ENCODE data around the gene CATSPERB. TPM values are rescaled to one million over a fixed set of nuclear protein-coding genes. Genes with fewer than 3 reads are reported as not detected.

The CATSPERB gene
- total and polyA plus RNA-seq, 10 of the 15 experiments (the other 5 are each of a cell fraction or from before 2014, with no cell fraction given): not detected

DNA sequence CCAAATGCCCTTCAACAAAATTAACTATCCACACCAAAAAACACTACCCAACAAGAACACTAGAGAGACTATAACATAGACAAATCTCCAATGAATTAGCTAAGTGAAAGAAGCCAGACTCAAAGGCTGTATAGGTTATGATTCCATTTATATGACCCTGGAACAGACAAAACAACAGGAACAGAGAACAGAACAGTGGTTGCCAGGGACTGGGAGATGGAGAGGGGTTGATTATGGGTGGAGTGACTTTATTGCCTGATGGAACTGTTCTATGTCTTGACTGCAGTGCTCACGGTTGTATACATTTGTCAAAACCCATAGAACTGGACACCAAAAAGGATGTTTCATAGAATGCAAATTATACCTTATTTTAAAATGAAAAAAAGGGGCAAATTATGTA lies 14.9 kb downstream of the CATSPERB start (continued):
- TF ChIP-seq ZZZ3 (IDR thresholded peaks at IDR 0.05; ENCODE audit: control insufficient read depth, insufficient read length, low read depth): no peak
- TF ChIP-seq EZH2 (IDR thresholded peaks at IDR 0.05; ENCODE audit: borderline replicate concordance, control insufficient read depth, low read depth, low read length): no peak
- TF ChIP-seq RAD51 (IDR thresholded peaks at IDR 0.05): no peak
- no peak for TF ChIP-seq ZSCAN29 (IDR thresholded peaks at IDR 0.05)
- no peak for TF ChIP-seq MTA2 (IDR thresholded peaks at IDR 0.05; ENCODE audit: low read depth)
- TF ChIP-seq, protein P1, sequence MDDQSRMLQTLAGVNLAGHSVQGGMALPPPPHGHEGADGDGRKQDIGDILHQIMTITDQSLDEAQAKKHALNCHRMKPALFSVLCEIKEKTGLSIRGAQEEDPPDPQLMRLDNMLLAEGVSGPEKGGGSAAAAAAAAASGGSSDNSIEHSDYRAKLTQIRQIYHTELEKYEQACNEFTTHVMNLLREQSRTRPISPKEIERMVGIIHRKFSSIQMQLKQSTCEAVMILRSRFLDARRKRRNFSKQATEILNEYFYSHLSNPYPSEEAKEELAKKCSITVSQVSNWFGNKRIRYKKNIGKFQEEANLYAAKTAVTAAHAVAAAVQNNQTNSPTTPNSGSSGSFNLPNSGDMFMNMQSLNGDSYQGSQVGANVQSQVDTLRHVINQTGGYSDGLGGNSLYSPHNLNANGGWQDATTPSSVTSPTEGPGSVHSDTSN (IDR thresholded peaks at IDR 0.05; ENCODE audit: insufficient replicate concordance, low read depth, low read length): no peak
- TF ChIP-seq EED (IDR thresholded peaks at IDR 0.05; ENCODE audit: low read depth): no peak
- TF ChIP-seq FOS (IDR thresholded peaks at IDR 0.05; ENCODE audit: borderline replicate concordance, extremely low read depth, insufficient read length): no peak
- no peak for TF ChIP-seq TCF3 (IDR thresholded peaks at IDR 0.05; ENCODE audit: borderline replicate concordance, insufficient read depth, low read depth, low read length)
- TF ChIP-seq, protein P2, sequence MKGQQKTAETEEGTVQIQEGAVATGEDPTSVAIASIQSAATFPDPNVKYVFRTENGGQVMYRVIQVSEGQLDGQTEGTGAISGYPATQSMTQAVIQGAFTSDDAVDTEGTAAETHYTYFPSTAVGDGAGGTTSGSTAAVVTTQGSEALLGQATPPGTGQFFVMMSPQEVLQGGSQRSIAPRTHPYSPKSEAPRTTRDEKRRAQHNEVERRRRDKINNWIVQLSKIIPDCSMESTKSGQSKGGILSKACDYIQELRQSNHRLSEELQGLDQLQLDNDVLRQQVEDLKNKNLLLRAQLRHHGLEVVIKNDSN (IDR thresholded peaks at IDR 0.05; ENCODE audit: borderline replicate concordance, extremely low read length, insufficient read depth, low read depth, low read length): no peak
- no peak for TF ChIP-seq BACH1 (IDR thresholded peaks at IDR 0.05; ENCODE audit: borderline replicate concordance)

DNA sequence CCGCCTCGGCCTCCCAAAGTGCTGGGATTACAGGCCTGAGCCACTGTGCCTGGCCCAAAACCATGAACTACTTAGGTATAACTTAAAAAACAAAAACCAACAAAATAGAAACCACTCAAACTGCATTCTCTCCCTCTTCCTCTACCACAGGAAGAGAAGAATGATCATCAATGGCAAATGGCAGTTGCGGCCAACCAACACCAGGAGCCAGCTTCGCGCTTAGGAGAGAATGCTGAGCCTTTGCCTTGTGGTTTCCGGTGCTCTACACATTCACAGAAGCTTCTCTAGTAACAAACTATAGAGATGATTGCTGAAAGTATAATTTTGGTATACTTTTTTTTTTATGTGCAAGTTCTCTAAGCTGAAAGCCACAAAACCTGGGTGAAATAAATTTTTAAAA lies 17.1 kb downstream of the CATSPERB start:
- BruUV-seq (replicated peaks): no TSS peak
- intact Hi-C loops (cut with micrococcal nuclease; ENCODE audit: unreplicated experiment): no loop called here
- H3K27me3 ChIP-seq (replicated peaks in 1 of 2; ENCODE audit: control insufficient read depth in 2 of 2, insufficient read depth in 2 of 2, low read length in 1 of 2): no peaks in the 10 kb centered on the region
- no peak overlapping the region for H3K4me2 ChIP-seq (ENCODE audit: control insufficient read depth, insufficient read depth)
- in situ Hi-C loops (cut with MboI): no loop called here
- no peaks in the 10 kb centered on the region for H3K36me3 ChIP-seq (ENCODE audit: control insufficient read depth in 2 of 2, insufficient read depth in 2 of 2, low read length in 1 of 2)
- ATAC-seq (no peak), DNase-seq (ENCODE audit: low read depth, low spot score) (no peak), FAIRE-seq (no peak)
- H3K9me3 ChIP-seq (replicated peaks; ENCODE audit: control insufficient read depth, insufficient read depth, low read length): no peaks in the 10 kb centered on the region
- no peak overlapping the region for H2AFZ ChIP-seq (ENCODE audit: control insufficient read depth, low read depth, low read length)
- WGBS (ENCODE audit: insufficient coverage, insufficient replicate concordance, low lambda C conversion rate, missing lambda C conversion rate): 61% methylated on average over 6 of the region's 6 CpGs
- SMC1A ChIA-PET (ENCODE audit: uncharacterized antibody, unreplicated experiment): no interaction called here
- no peak overlapping the region for H3K9ac ChIP-seq (ENCODE audit: control insufficient read depth, insufficient read depth, low read length)
- no peak overlapping the region for H3K4me3 ChIP-seq
- no peaks in the 10 kb centered on the region for H3K4me1 ChIP-seq (ENCODE audit: control insufficient read depth, insufficient read depth, low read length)
- RAD21 ChIA-PET (ENCODE audit: unreplicated experiment): no interaction called here
- CTCF ChIA-PET: interaction anchor here (0.6 kb wide), 1 partner anchor 199 kb away, joined by 3 read pairs; no protein-coding TSS in a partner anchor
- no peaks in the 10 kb centered on the region for H3K79me2 ChIP-seq (ENCODE audit: control insufficient read depth, insufficient read depth, low read length)
- H4K20me1 ChIP-seq (ENCODE audit: control insufficient read depth, insufficient read depth): no peaks in the 10 kb centered on the region
- POLR2A ChIA-PET: no interaction called here
- TF ChIP-seq SMC3 (IDR thresholded peaks at IDR 0.05; ENCODE audit: borderline replicate concordance, low read length) (peak; percentile 23; the same call in 1 of the 2 replicates), PAX8 (IDR thresholded peaks at IDR 0.05) (no peak), RAD21 (IDR thresholded peaks at IDR 0.05; ENCODE audit: insufficient read depth, low read depth, low read length) (0 out of 2 replicates have a peak, but pooled peaks have one; percentile 10), SUZ12 (IDR thresholded peaks at IDR 0.05; ENCODE audit: unreplicated experiment) (no peak), ZNF384 (IDR thresholded peaks at IDR 0.05; ENCODE audit: borderline replicate concordance, low read depth, low read length) (no peak)
- H3K27ac ChIP-seq (ENCODE audit: control insufficient read depth, insufficient read depth): no peak overlapping the region

All from GM12878 (cell line).